CD4-positive, alpha-beta memory T cell (primary cell): ENCODE measurements around the gene QSOX1. TPM values are rescaled to one million over a fixed set of nuclear protein-coding genes. Genes with fewer than 3 reads are reported as not detected.

Source experiments
- CTCF ChIA-PET: fragments of 350-600 bp; sonication (Branson Sonifier 250); formaldehyde crosslinking; loops from one replicate; lab custom pipeline; 2021; ENCODE audit warnings: inconsistent platforms; ENCODE audit not compliant: partially characterized antibody; lab: Charles Lee
- POLR2A ChIA-PET: fragments of 350-600 bp; sonication (Branson Sonifier 250); formaldehyde crosslinking; loops from one replicate; lab custom pipeline; 2021; ENCODE audit not compliant: partially characterized antibody; lab: Charles Lee
- DNase-seq, 5 donors: peaks; one replicate each; pipeline versions ENCODE4 v3.0.0 to v3.0.0-alpha.2; 2020 to 2022; ENCODE audit warnings: mixed read lengths in 1 of 5
- H3K27ac ChIP-seq: one replicate; pipeline ENCODE4 v1.7.0; 2013; ENCODE audit warnings: low read depth, low read length
- H3K27me3 ChIP-seq: 2 replicates; pipeline ENCODE4 v1.7.0; 2013; ENCODE audit warnings: mild to moderate bottlenecking, low read length, moderate library complexity; ENCODE audit not compliant: insufficient read depth
- H3K36me3 ChIP-seq: 2 replicates; pipeline ENCODE4 v1.7.0; 2013; ENCODE audit warnings: mild to moderate bottlenecking, low read length, moderate library complexity; ENCODE audit not compliant: insufficient read depth
- H3K4me1 ChIP-seq: 2 replicates; pipeline ENCODE4 v1.7.0; 2013; ENCODE audit warnings: mild to moderate bottlenecking, low read length, moderate library complexity; ENCODE audit not compliant: insufficient read depth
- H3K4me3 ChIP-seq, 2 donors: one replicate each; pipeline ENCODE4 v1.7.0; 2013; ENCODE audit warnings: low read length in 2 of 2, mild to moderate bottlenecking in 1 of 2
- H3K9me3 ChIP-seq, 2 donors: one replicate each; pipeline ENCODE4 v1.7.0; 2013; ENCODE audit warnings: low read length in 2 of 2, control low read depth in 1 of 2; ENCODE audit not compliant: control insufficient read depth in 1 of 2
- H3K27ac Mint-ChIP-seq, 7 donors: one replicate each; pipeline ENCODE4 v1.8.0; 2020 to 2021; ENCODE audit warnings: mixed read lengths in 7 of 7, mild to moderate bottlenecking in 6 of 7, inconsistent platforms in 3 of 7, moderate library complexity in 3 of 7
- H3K27me3 Mint-ChIP-seq, 2 donors: one replicate each; pipeline ENCODE4 v1.8.0; 2020 to 2021; ENCODE audit warnings: mixed read lengths in 2 of 2
- H3K36me3 Mint-ChIP-seq, 2 donors: one replicate each; pipeline ENCODE4 v1.8.0; 2020 to 2021; ENCODE audit warnings: mixed read lengths in 2 of 2, inconsistent platforms in 1 of 2, mild to moderate bottlenecking in 1 of 2
- H3K4me1 Mint-ChIP-seq, 4 donors: one replicate each; pipeline ENCODE4 v1.8.0; 2020 to 2021; ENCODE audit warnings: mixed read lengths in 4 of 4, mild to moderate bottlenecking in 1 of 4
- H3K4me3 Mint-ChIP-seq, 8 donors: one replicate each; pipeline ENCODE4 v1.8.0; 2020 to 2021; ENCODE audit warnings: mixed read lengths in 8 of 8, mild to moderate bottlenecking in 7 of 8, moderate library complexity in 6 of 8, inconsistent platforms in 3 of 8
- H3K9me3 Mint-ChIP-seq, 8 donors: one replicate each; pipeline ENCODE4 v1.8.0; 2020 to 2021; ENCODE audit warnings: mixed read lengths in 8 of 8, mild to moderate bottlenecking in 5 of 8, inconsistent platforms in 3 of 8, moderate library complexity in 1 of 8
- intact Hi-C: fragments of 100-400 bp; cut with micrococcal nuclease; formaldehyde crosslinking; loops from one replicate; pipeline ENCODE4 v1.15.1; 2023
- polyA plus RNA-seq, 2 donors: library from polyadenylated mRNA; unstranded; fragments of 300-500 nt; fragmentation: Illumina TruSeq; gene quantifications; one replicate each; pipeline ENCODE4 v1.2.3, GENCODE V29; 2021
- total RNA-seq, 2 experiments: library from RNA; stranded (reverse); gene quantifications; one replicate each; pipeline ENCODE4 v1.2.3, GENCODE V29; 2021

Gene QSOX1
- total and polyA plus RNA-seq, 4 experiments from 2014 or later, result 10.7 to 25.1 (median 17.7) TPM

- ChIA-PET POLR2A (no interaction called here), CTCF (interaction anchor here (1.3 to 2.3 kb wide), 4 partner anchors 9 to 350 kb away, joined by 3 to 10 read pairs (median 4); no protein-coding TSS in a partner anchor)
- H3K27ac Mint-ChIP-seq, result no peak overlapping the region
Measured at GRCh38 chr1:180165096-180165495, 10.4 kb downstream of the QSOX1 start.

GRCh38 chr1:180165509-180166435, 11.1 kb downstream of the QSOX1 start:
- Histone ChIP-seq H3K9me3 (no peaks in the 10 kb centered on the region), H3K4me1 (no peaks in the 10 kb centered on the region), H3K27me3 (no peaks in the 10 kb centered on the region), H3K36me3 (no peaks in the 10 kb centered on the region), H3K27ac (no peak overlapping the region), H3K4me3 (no peak overlapping the region)
- Mint-ChIP-seq H3K36me3 (peaks cover 0 to 8% of the 10 kb centered on the region in 2 donors), H3K4me3 (no peak overlapping the region), H3K9me3 (no peaks in the 10 kb centered on the region), H3K4me1 (peaks cover 0 to 3% (median 2%) of the 10 kb centered on the region in 4 donors), H3K27ac (peak overlapping the region in 1 of 7 donors; percentile 68), H3K27me3 (no peaks in the 10 kb centered on the region)
- ChIA-PET CTCF (interaction anchor here (1.3 to 2.3 kb wide), 4 partner anchors 10 to 351 kb away, joined by 3 to 10 read pairs (median 4); no protein-coding TSS in a partner anchor), POLR2A (no interaction called here)
- intact Hi-C loops, result no loop called here
- no peak for DNase-seq

More at GRCh38 chr1:180165096-180165495, 10.4 kb downstream of the QSOX1 start:
- no peak for DNase-seq
- intact Hi-C loops, result no loop called here
- Histone ChIP-seq H3K4me1 (no peaks in the 10 kb centered on the region), H3K36me3 (no peaks in the 10 kb centered on the region), H3K4me3 (no peak overlapping the region), H3K27me3 (no peaks in the 10 kb centered on the region), H3K27ac (no peak overlapping the region), H3K9me3 (no peaks in the 10 kb centered on the region)
- Mint-ChIP-seq H3K9me3 (no peaks in the 10 kb centered on the region), H3K4me3 (no peak overlapping the region), H3K4me1 (peaks cover 0 to 5% (median 2%) of the 10 kb centered on the region in 4 donors), H3K36me3 (peaks cover 0 to 8% of the 10 kb centered on the region in 2 donors), H3K27me3 (no peaks in the 10 kb centered on the region)

GRCh38 chr1:180166436-180166800, 11.7 kb downstream of the QSOX1 start:
- CTCF ChIA-PET, result interaction anchor here (1.6 to 6.0 kb wide), 2 partner anchors 11 to 13 kb away, joined by 6 to 54 read pairs; no protein-coding TSS in a partner anchor
- H3K36me3 Mint-ChIP-seq, result peaks cover 0 to 8% of the 10 kb centered on the region in 2 donors
- Histone ChIP-seq H3K36me3 (no peaks in the 10 kb centered on the region), H3K27ac (no peak overlapping the region), H3K27me3 (no peaks in the 10 kb centered on the region), H3K9me3 (no peaks in the 10 kb centered on the region), H3K4me1 (no peaks in the 10 kb centered on the region), H3K4me3 (no peak overlapping the region)
- intact Hi-C loops, result no loop called here
- peaks cover 0 to 3% (median 2%) of the 10 kb centered on the region in 4 donors for H3K4me1 Mint-ChIP-seq
- H3K4me3 Mint-ChIP-seq, result no peak overlapping the region
- DNase-seq, result no peak
- POLR2A ChIA-PET, result no interaction called here
- H3K27me3 Mint-ChIP-seq, result no peaks in the 10 kb centered on the region
- no peaks in the 10 kb centered on the region for H3K9me3 Mint-ChIP-seq
- no peak overlapping the region for H3K27ac Mint-ChIP-seq

GRCh38 chr1:180167021-180167701, 12.5 kb downstream of the QSOX1 start:
- no peaks in the 10 kb centered on the region for H3K9me3 Mint-ChIP-seq
- H3K27ac ChIP-seq, result no peak overlapping the region
- H3K4me1 Mint-ChIP-seq, result peaks cover 0 to 3% (median 2%) of the 10 kb centered on the region in 4 donors
- no peaks in the 10 kb centered on the region for H3K4me1 ChIP-seq
- H3K36me3 ChIP-seq, result no peaks in the 10 kb centered on the region
- intact Hi-C loops, result no loop called here
- H3K27ac Mint-ChIP-seq, result no peak overlapping the region
- H3K4me3 Mint-ChIP-seq, result no peak overlapping the region
- H3K4me3 ChIP-seq, result no peak overlapping the region
- CTCF ChIA-PET, result interaction anchor here (0.9 to 6.0 kb wide), 3 partner anchors 8 to 352 kb away, joined by 3 to 54 read pairs (median 8); no protein-coding TSS in a partner anchor
- no peaks in the 10 kb centered on the region for H3K9me3 ChIP-seq
- POLR2A ChIA-PET, result interaction anchor here (0.7 kb wide), 1 partner anchor 290 kb away, joined by 3 read pairs; no protein-coding TSS in a partner anchor
- no peaks in the 10 kb centered on the region for H3K27me3 ChIP-seq
- peaks cover 0 to 8% of the 10 kb centered on the region in 2 donors for H3K36me3 Mint-ChIP-seq
- H3K27me3 Mint-ChIP-seq, result no peaks in the 10 kb centered on the region
- no peak for DNase-seq

GRCh38 chr1:180167721-180168467, 13.2 kb downstream of the QSOX1 start:
- Mint-ChIP-seq H3K9me3 (no peaks in the 10 kb centered on the region), H3K27ac (no peak overlapping the region), H3K27me3 (no peaks in the 10 kb centered on the region), H3K4me3 (no peak overlapping the region), H3K4me1 (peaks cover 0 to 3% (median 2%) of the 10 kb centered on the region in 4 donors), H3K36me3 (peaks cover 0 to 8% of the 10 kb centered on the region in 2 donors)
- Histone ChIP-seq H3K36me3 (no peaks in the 10 kb centered on the region), H3K27me3 (no peaks in the 10 kb centered on the region), H3K9me3 (no peaks in the 10 kb centered on the region), H3K27ac (no peak overlapping the region), H3K4me3 (no peak overlapping the region), H3K4me1 (no peaks in the 10 kb centered on the region)
- intact Hi-C loops, result loop anchor here (2.0 kb wide), 1 partner anchor 461 kb away; no protein-coding TSS in a partner anchor
- ChIA-PET CTCF (interaction anchor here (0.9 to 6.0 kb wide), 8 partner anchors 9 to 463 kb away, joined by 3 to 54 read pairs (median 6); no protein-coding TSS in a partner anchor), POLR2A (interaction anchor here (0.7 kb wide), 1 partner anchor 291 kb away, joined by 3 read pairs; no protein-coding TSS in a partner anchor)
- DNase-seq, result no peak

- Mint-ChIP-seq H3K4me1 (peaks cover 0 to 3% (median 2%) of the 10 kb centered on the region in 4 donors), H3K27me3 (no peaks in the 10 kb centered on the region), H3K27ac (peak overlapping the region in 2 of 7 donors; percentile 20 to 26), H3K4me3 (no peak overlapping the region), H3K36me3 (peaks cover 0 to 8% of the 10 kb centered on the region in 2 donors), H3K9me3 (no peaks in the 10 kb centered on the region)
- Histone ChIP-seq H3K4me3 (no peak overlapping the region), H3K4me1 (no peaks in the 10 kb centered on the region), H3K27me3 (no peaks in the 10 kb centered on the region), H3K27ac (no peak overlapping the region), H3K9me3 (no peaks in the 10 kb centered on the region), H3K36me3 (no peaks in the 10 kb centered on the region)
- POLR2A ChIA-PET, result no interaction called here
- CTCF ChIA-PET, result interaction anchor here (0.6 to 6.0 kb wide), 8 partner anchors 10 to 464 kb away, joined by 3 to 54 read pairs (median 6); no protein-coding TSS in a partner anchor
- peak in 3 of 5 donors; percentile 8 to 30 (median 11) for DNase-seq
- intact Hi-C loops, result loop anchor here (2.0 kb wide), 1 partner anchor 462 kb away; no protein-coding TSS in a partner anchor
Measured at GRCh38 chr1:180168786-180169639, 14.3 kb downstream of the QSOX1 start.
